ENCODE measurements around the gene ANKRD36B.
"Not testable (repeated sequence)": the region's sequence is repeated elsewhere in the genome, so short reads cannot be mapped to it uniquely, and the experiment has no call there.

DNA sequence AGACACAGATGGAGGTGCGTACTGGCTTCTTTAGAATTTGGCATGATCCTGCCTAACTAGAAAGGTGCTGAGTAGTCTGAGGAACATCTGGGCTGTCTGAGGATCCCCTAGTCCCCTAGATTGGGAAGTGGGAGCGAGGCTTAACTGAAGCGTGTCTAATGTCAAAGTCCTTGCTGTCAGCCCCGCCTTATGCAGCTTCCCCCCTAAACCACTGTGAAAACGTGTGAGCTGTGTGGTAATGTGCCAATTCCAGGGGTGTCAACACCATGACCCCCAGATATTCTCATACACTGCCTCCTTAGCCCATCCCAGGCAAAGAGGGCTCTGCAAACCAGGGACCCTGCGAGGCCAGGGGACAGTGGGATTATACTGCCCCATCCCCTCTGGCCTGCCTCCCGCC lies 22.2 kb upstream of the ANKRD36B start:
- not testable (repeated sequence) for TF ChIP-seq CTCF (IDR thresholded peaks at IDR 0.05); EZH2 (IDR thresholded peaks at IDR 0.05; ENCODE audit: borderline replicate concordance, insufficient read depth, low read depth, low read length, poor library complexity, severe bottlenecking)
